ENCODE results near the gene LRR1. TPM values are rescaled to one million over a fixed set of nuclear protein-coding genes. Genes with fewer than 3 reads are reported as not detected.
"Not testable (repeated sequence)": the region's sequence is repeated elsewhere in the genome, so short reads cannot be mapped to it uniquely, and the experiment has no call there.

The LRR1 gene
- total RNA-seq, 2 experiments from 2014 or later, result 43.7 to 44.3 TPM

GRCh38 chr14:49581209-49582112, 17.3 kb upstream of the LRR1 start:
- POLR2A ChIA-PET, result no interaction called here
- ATAC-seq (ENCODE audit: low read depth) (no peak), DNase-seq (no peak)
- Mint-ChIP-seq H3K4me1 (peaks cover 52% of the 10 kb centered on the region), H3K4me3 (no peak overlapping the region), H3K9me3 (no peaks in the 10 kb centered on the region), H3K27ac (peak overlapping the region; percentile 23), H3K27me3 (no peaks in the 10 kb centered on the region), H3K36me3 (peaks cover 69% of the 10 kb centered on the region)

- Mint-ChIP-seq H3K27ac (peak overlapping the region; percentile 30), H3K4me3 (no peak overlapping the region), H3K27me3 (no peaks in the 10 kb centered on the region), H3K4me1 (peaks cover 58% of the 10 kb centered on the region), H3K9me3 (no peaks in the 10 kb centered on the region), H3K36me3 (peaks cover 62% of the 10 kb centered on the region)
- POLR2A ChIA-PET, result interaction anchor here (1.1 kb wide), 1 partner anchor 16 kb away, joined by 3 read pairs; the partner anchor contains the start of gene LRR1
- DNase-seq (no peak), ATAC-seq (ENCODE audit: low read depth) (no peak)
Measured at GRCh38 chr14:49582113-49582977, 16.4 kb upstream of the LRR1 start.

GRCh38 chr14:49583629-49584028, 15.1 kb upstream of the LRR1 start:
- POLR2A ChIA-PET, result interaction anchor here (1.1 to 5.1 kb wide), 2 partner anchors 15 to 37 kb away, joined by 3 to 57 read pairs; partner anchors contain the start of genes LRR1, MGAT2 and RPL36AL
- H3K4me3 Mint-ChIP-seq, result peak overlapping the region; percentile 94
- no peaks in the 10 kb centered on the region for H3K27me3 Mint-ChIP-seq
- H3K36me3 Mint-ChIP-seq, result peaks cover 54% of the 10 kb centered on the region
- ATAC-seq (ENCODE audit: low read depth) (no peak), DNase-seq (no peak)
- H3K9me3 Mint-ChIP-seq, result no peaks in the 10 kb centered on the region
- peak overlapping the region; percentile 70 for H3K27ac Mint-ChIP-seq
- peaks cover 56% of the 10 kb centered on the region for H3K4me1 Mint-ChIP-seq

- H3K36me3 Mint-ChIP-seq, result peaks cover 51% of the 10 kb centered on the region
- DNase-seq, result no peak
- POLR2A ChIA-PET, result interaction anchor here (5.1 kb wide), 1 partner anchor 37 kb away, joined by 57 read pairs; the partner anchor contains the start of genes MGAT2 and RPL36AL
- peak overlapping the region; percentile 94 for H3K4me3 Mint-ChIP-seq
- no peak for ATAC-seq (ENCODE audit: low read depth)
- peak overlapping the region; percentile 99 for H3K27ac Mint-ChIP-seq
- H3K9me3 Mint-ChIP-seq, result no peaks in the 10 kb centered on the region
- H3K4me1 Mint-ChIP-seq, result peaks cover 53% of the 10 kb centered on the region
- H3K27me3 Mint-ChIP-seq, result no peaks in the 10 kb centered on the region
Measured at GRCh38 chr14:49584058-49584457, 14.7 kb upstream of the LRR1 start.

GRCh38 chr14:49584981-49585640, 13.6 kb upstream of the LRR1 start:
- POLR2A ChIA-PET, result interaction anchor here (0.7 to 5.1 kb wide), 10 partner anchors 13 to 646 kb away, joined by 3 to 79 read pairs (median 12); partner anchors contain the start of genes DNAAF2, KLHDC2, LRR1 and MGAT2
- peaks cover 44% of the 10 kb centered on the region for H3K36me3 Mint-ChIP-seq
- not testable (repeated sequence) for H3K9me3 Mint-ChIP-seq; H3K27me3 Mint-ChIP-seq; DNase-seq; ATAC-seq (ENCODE audit: low read depth)
- peak overlapping the region; percentile 94 for H3K4me3 Mint-ChIP-seq
- peak overlapping the region; percentile 99 for H3K27ac Mint-ChIP-seq
- H3K4me1 Mint-ChIP-seq, result peaks cover 45% of the 10 kb centered on the region

- Mint-ChIP-seq H3K27ac (peak within 1 kb of the TSS; percentile 99), H3K9me3 (no peaks in the 10 kb centered on the region), H3K4me1 (peaks cover 42% of the 10 kb centered on the region), H3K36me3 (peaks cover 43% of the 10 kb centered on the region), H3K27me3 (no peaks in the 10 kb centered on the region), H3K4me3 (peak within 1 kb of the TSS; percentile 94)
- ATAC-seq (ENCODE audit: low read depth), result peak; percentile 89
- peak; percentile 98 for DNase-seq
- POLR2A ChIA-PET, result interaction anchor here (0.6 to 5.1 kb wide), 19 partner anchors 9 to 1236 kb away, joined by 3 to 79 read pairs (median 6); partner anchors contain the start of genes DNAAF2, KLHDC2, LRR1 and MGAT2
Measured at GRCh38 chr14:49585803-49586672, 12.7 kb upstream of the LRR1 start, which contains the start of gene RPS29. TSS of gene RPS29 (minus strand) at chr14:49586380. CDS start at chr14:49586346, 34 bp downstream.

GRCh38 chr14:49586673-49587460, 11.9 kb upstream of the LRR1 start:
- POLR2A ChIA-PET, result interaction anchor here (0.5 to 5.1 kb wide), 19 partner anchors 8 to 1235 kb away, joined by 3 to 79 read pairs (median 6); partner anchors contain the start of genes DNAAF2, KLHDC2, LRR1 and MGAT2
- Mint-ChIP-seq H3K27me3 (no peaks in the 10 kb centered on the region), H3K4me3 (peak overlapping the region; percentile 94), H3K27ac (peak overlapping the region; percentile 99), H3K4me1 (peaks cover 35% of the 10 kb centered on the region), H3K9me3 (no peaks in the 10 kb centered on the region), H3K36me3 (peaks cover 36% of the 10 kb centered on the region)
- DNase-seq (no peak), ATAC-seq (ENCODE audit: low read depth) (no peak)

- H3K9me3 Mint-ChIP-seq, result no peaks in the 10 kb centered on the region
- POLR2A ChIA-PET, result no interaction called here
- peaks cover 13% of the 10 kb centered on the region for H3K36me3 Mint-ChIP-seq
- no peak overlapping the region for H3K27ac Mint-ChIP-seq
- ATAC-seq (ENCODE audit: low read depth) (no peak), DNase-seq (no peak)
- peaks cover 18% of the 10 kb centered on the region for H3K4me1 Mint-ChIP-seq
- no peak overlapping the region for H3K4me3 Mint-ChIP-seq
- no peaks in the 10 kb centered on the region for H3K27me3 Mint-ChIP-seq
Measured at GRCh38 chr14:49589387-49589786, 9.4 kb upstream of the LRR1 start.

- H3K36me3 Mint-ChIP-seq, result peaks cover 2% of the 10 kb centered on the region
- no peak for DNase-seq
- H3K27me3 Mint-ChIP-seq, result peaks cover 2% of the 10 kb centered on the region
- ATAC-seq (ENCODE audit: low read depth), result no peak
- POLR2A ChIA-PET, result no interaction called here
- peaks cover 17% of the 10 kb centered on the region for H3K4me1 Mint-ChIP-seq
- no peak overlapping the region for H3K27ac Mint-ChIP-seq
- no peak overlapping the region for H3K4me3 Mint-ChIP-seq
- no peaks in the 10 kb centered on the region for H3K9me3 Mint-ChIP-seq
Measured at GRCh38 chr14:49593016-49593415, 5.7 kb upstream of the LRR1 start.

- Mint-ChIP-seq H3K27ac (no peak overlapping the region), H3K27me3 (peaks cover 2% of the 10 kb centered on the region), H3K36me3 (peaks cover 5% of the 10 kb centered on the region), H3K4me3 (no peak overlapping the region), H3K9me3 (no peaks in the 10 kb centered on the region), H3K4me1 (peaks cover 17% of the 10 kb centered on the region)
- DNase-seq (no peak), ATAC-seq (ENCODE audit: low read depth) (no peak)
- POLR2A ChIA-PET, result interaction anchor here (0.7 to 1.9 kb wide), 3 partner anchors 8 to 515 kb away, joined by 3 to 10 read pairs (median 4); partner anchors contain the start of genes MGAT2, RPL36AL and RPS29
Measured at GRCh38 chr14:49594347-49595091, 4.2 kb upstream of the LRR1 start.

- ATAC-seq (ENCODE audit: low read depth) (no peak), DNase-seq (no peak)
- POLR2A ChIA-PET, result interaction anchor here (0.5 to 3.5 kb wide), 11 partner anchors 9 to 266 kb away, joined by 3 to 79 read pairs (median 8); partner anchors contain the start of genes DNAAF2, KLHDC2, MGAT2 and NEMF
- Mint-ChIP-seq H3K36me3 (peaks cover 10% of the 10 kb centered on the region), H3K9me3 (no peaks in the 10 kb centered on the region), H3K27me3 (peaks cover 2% of the 10 kb centered on the region), H3K4me1 (peaks cover 28% of the 10 kb centered on the region), H3K4me3 (peak overlapping the region; percentile 95), H3K27ac (peak overlapping the region; percentile 97)
Measured at GRCh38 chr14:49598189-49598484, 603 bp upstream of the LRR1 start.

Measured in activated naive CD8-positive, alpha-beta T cell treated with anti-CD3 and anti-CD28 coated beads, Interleukin-2, amount 10 ng/mL, durations not matched to agents 7 days and 5 days (primary cell).